GM23338 (cell line): ENCODE measurements around the gene VNN1. TPM values are rescaled to one million over a fixed set of nuclear protein-coding genes. Genes with fewer than 3 reads are reported as not detected.

ENCODE experiments used
- ATAC-seq: fragments of 200-7000 bp; cut with Tn5 transposase; 3 replicates; pipeline ENCODE4 v1.9.1; 2020
- DNase-seq: peaks from one replicate; pipeline ENCODE4 v3.0.0-alpha.2; 2015; ENCODE audit warnings: low spot score
- H2AFZ ChIP-seq: fragments of 200-600 bp; sonication (generic); 2 replicates; pipeline ENCODE4 v1.8.0; 2016; ENCODE audit warnings: antibody characterized with exemption, mild to moderate bottlenecking, moderate library complexity
- H3F3A ChIP-seq: fragments of 200-600 bp; sonication (generic); replicated peaks from 2 replicates; pipeline ENCODE4 v1.8.0; 2017; ENCODE audit warnings: antibody characterized with exemption, mixed run types, low read depth
- H3K27ac ChIP-seq: fragments of 200-600 bp; sonication (generic); 2 replicates; pipeline ENCODE4 v1.6.1; 2016; ENCODE audit warnings: low read depth
- H3K27me3 ChIP-seq: fragments of 200-600 bp; sonication (generic); 2 replicates; pipeline ENCODE4 v1.8.0; 2016; ENCODE audit warnings: mild to moderate bottlenecking, mixed run types, moderate library complexity; ENCODE audit not compliant: insufficient read depth
- H3K36me3 ChIP-seq: fragments of 200-600 bp; sonication (generic); 2 replicates; pipeline ENCODE4 v1.8.0; 2016; ENCODE audit warnings: mild to moderate bottlenecking; ENCODE audit not compliant: insufficient read depth
- H3K4me1 ChIP-seq: fragments of 200-600 bp; sonication (generic); 2 replicates; pipeline ENCODE4 v1.8.0; 2016; ENCODE audit warnings: mild to moderate bottlenecking, moderate library complexity; ENCODE audit not compliant: insufficient read depth
- H3K4me2 ChIP-seq: fragments of 200-600 bp; sonication (generic); 2 replicates; pipeline ENCODE4 v1.7.1; 2017; ENCODE audit warnings: mixed run types
- H3K4me3 ChIP-seq: fragments of 200-600 bp; sonication (generic); 2 replicates; pipeline ENCODE4 v1.6.1; 2016; ENCODE audit warnings: mixed run types
- H3K79me2 ChIP-seq: fragments of 200-600 bp; sonication (generic); replicated peaks from 2 replicates; pipeline ENCODE4 v1.8.0; 2017; ENCODE audit warnings: mild to moderate bottlenecking; ENCODE audit not compliant: insufficient read depth
- H3K9me2 ChIP-seq: fragments of 200-600 bp; sonication (generic); 2 replicates; pipeline ENCODE4 v1.8.0; 2017; ENCODE audit not compliant: insufficient read depth
- H4K20me1 ChIP-seq: fragments of 200-600 bp; sonication (generic); replicated peaks from 2 replicates; pipeline ENCODE4 v1.8.0; 2017; ENCODE audit warnings: mild to moderate bottlenecking; ENCODE audit not compliant: insufficient read depth
- H3K27ac Mint-ChIP-seq: 2 replicates; pipeline ENCODE4 v1.8.0; 2020; ENCODE audit warnings: inconsistent platforms, mild to moderate bottlenecking, moderate library complexity, mixed read lengths
- H3K27me3 Mint-ChIP-seq: 3 replicates; pipeline ENCODE4 v1.8.0; 2022; ENCODE audit warnings: low read depth, mild to moderate bottlenecking, moderate library complexity, mixed read lengths, inconsistent platforms; ENCODE audit not compliant: insufficient read depth, poor library complexity
- H3K36me3 Mint-ChIP-seq: 3 replicates; pipeline ENCODE4 v1.8.0; 2021; ENCODE audit warnings: low read depth, mild to moderate bottlenecking, inconsistent platforms, moderate library complexity, mixed read lengths
- H3K4me1 Mint-ChIP-seq: 3 replicates; pipeline ENCODE4 v1.8.0; 2020; ENCODE audit warnings: mild to moderate bottlenecking, inconsistent platforms, mixed read lengths
- H3K4me3 Mint-ChIP-seq: 3 replicates; pipeline ENCODE4 v1.8.0; 2021; ENCODE audit warnings: moderate library complexity, mild to moderate bottlenecking, inconsistent platforms, mixed read lengths
- H3K9me3 Mint-ChIP-seq: 3 replicates; pipeline ENCODE4 v1.8.0; 2020; ENCODE audit warnings: moderate library complexity, mild to moderate bottlenecking, inconsistent platforms, mixed read lengths
- CREB1 ChIP-seq: fragments of 250-450 bp; sonication (Bioruptor Pico); IDR thresholded peaks from 2 replicates; pipeline ENCODE4 v1.5.0; 2020; ENCODE audit warnings: low read depth, mild to moderate bottlenecking, moderate library complexity
- CTCF ChIP-seq, 2 experiments: fragments of 200-600 bp in 1 of 2; sonication (generic) in 1 of 2; conservative IDR thresholded peaks; 2 replicates each; pipeline versions ENCODE4 v1.5.1 to v1.6.1; 2016 to 2017; ENCODE audit warnings: antibody characterized with exemption in 2 of 2, low read depth in 2 of 2, mild to moderate bottlenecking in 2 of 2, moderate library complexity in 1 of 2
- EZH2 ChIP-seq: fragments of 200-600 bp; sonication (generic); IDR thresholded peaks from one replicate; pipeline ENCODE4 v1.8.0; 2017; ENCODE audit warnings: antibody characterized with exemption, mild to moderate bottlenecking, low read depth; ENCODE audit not compliant: unreplicated experiment
- EZH2phosphoT487 ChIP-seq: fragments of 200-600 bp; sonication (generic); IDR thresholded peaks from one replicate; pipeline ENCODE4 v1.8.1; 2018; ENCODE audit warnings: antibody characterized with exemption; ENCODE audit not compliant: unreplicated experiment
- JUNB ChIP-seq: IDR thresholded peaks from one replicate; pipeline ENCODE4 v1.6.1; 2016; ENCODE audit warnings: antibody characterized with exemption; ENCODE audit not compliant: unreplicated experiment
- NANOG ChIP-seq: IDR thresholded peaks from 2 replicates; pipeline ENCODE4 v1.6.1; 2016; ENCODE audit warnings: antibody characterized with exemption, borderline replicate concordance
- STAT1 ChIP-seq: IDR thresholded peaks from one replicate; pipeline ENCODE4 v1.6.1; 2016; ENCODE audit warnings: antibody characterized with exemption; ENCODE audit not compliant: unreplicated experiment
- ZNF114 ChIP-seq: fragments of 250-450 bp; sonication (Bioruptor Pico); IDR thresholded peaks from 2 replicates; pipeline ENCODE4 v1.5.0; 2020; ENCODE audit warnings: mild to moderate bottlenecking, moderate library complexity
- ZNF462 ChIP-seq: fragments of 250-450 bp; sonication (Bioruptor Pico); IDR thresholded peaks from 2 replicates; pipeline ENCODE4 v1.5.0; 2020; ENCODE audit warnings: mild to moderate bottlenecking, moderate library complexity
- polyA plus RNA-seq: library from polyadenylated mRNA; unstranded; fragments of >200 nt; fragmentation: Nextera tagmentation; extraction: Ambion mirVana; gene quantifications from 2 replicates; pipeline ENCODE4 v1.2.1, GENCODE V29; 2016
- total RNA-seq: library from RNA; depleted of rRNA; stranded (reverse); fragments of >200 nt; shearing (Covaris generic); gene quantifications from 2 replicates; pipeline ENCODE4 v1.2.3, GENCODE V29; 2014

The VNN1 gene
- total and polyA plus RNA-seq, 2 experiments from 2014 or later, result not detected

GRCh38 chr6:132685009-132685408 lies 28.8 kb downstream of the VNN1 start:
- TF ChIP-seq ZNF114 (CRISPR knock-in tag) (no peak), NANOG (no peak), CREB1 (CRISPR knock-in tag) (no peak), JUNB (no peak)
- Histone ChIP-seq H4K20me1 (no peaks in the 10 kb centered on the region), H3K27ac (no peak overlapping the region), H3K27me3 (no peaks in the 10 kb centered on the region), H3F3A (no peaks in the 10 kb centered on the region), H3K9me2 (peaks cover 6% of the 10 kb centered on the region), H3K4me1 (0 out of 2 replicates have a peak, but pooled peaks cover 5% of the 10 kb centered on the region), H3K4me2 (no peak overlapping the region), H3K79me2 (no peaks in the 10 kb centered on the region), H2AFZ (no peak overlapping the region), H3K4me3 (no peak overlapping the region), H3K36me3 (no peaks in the 10 kb centered on the region)
- Mint-ChIP-seq H3K27ac (no peak overlapping the region), H3K4me1 (peaks cover 8% of the 10 kb centered on the region), H3K36me3 (no peaks in the 10 kb centered on the region), H3K4me3 (no peak overlapping the region), H3K9me3 (no peaks in the 10 kb centered on the region), H3K27me3 (peaks cover 3% of the 10 kb centered on the region)
- no peak for DNase-seq
- no peak for ATAC-seq

GRCh38 chr6:132684272-132684671 lies 29.6 kb downstream of the VNN1 start:
- DNase-seq (no peak), ATAC-seq (no peak)
- no peaks in the 10 kb centered on the region for H3K27me3 ChIP-seq
- no peak overlapping the region for H3K4me3 ChIP-seq
- 0 out of 2 replicates have a peak, but pooled peaks cover 5% of the 10 kb centered on the region for H3K4me1 ChIP-seq
- no peak for TF ChIP-seq EZH2
- no peaks in the 10 kb centered on the region for H3K36me3 ChIP-seq
- H3K79me2 ChIP-seq, result no peaks in the 10 kb centered on the region
- peaks cover 6% of the 10 kb centered on the region for H3K9me2 ChIP-seq
- peaks cover 3% of the 10 kb centered on the region for H3K27me3 Mint-ChIP-seq
- no peak overlapping the region for H3K4me3 Mint-ChIP-seq
- no peak overlapping the region for H3K4me2 ChIP-seq
- H4K20me1 ChIP-seq, result no peaks in the 10 kb centered on the region
- H2AFZ ChIP-seq, result no peak overlapping the region
- no peaks in the 10 kb centered on the region for H3K9me3 Mint-ChIP-seq
- H3F3A ChIP-seq, result no peaks in the 10 kb centered on the region
- H3K27ac Mint-ChIP-seq, result peak overlapping the region; percentile 24; the same call in 1 of the 2 replicates
- H3K36me3 Mint-ChIP-seq, result no peaks in the 10 kb centered on the region
- peaks cover 8% of the 10 kb centered on the region for H3K4me1 Mint-ChIP-seq
- H3K27ac ChIP-seq, result no peak overlapping the region

GRCh38 chr6:132683543-132683942 lies 30.3 kb downstream of the VNN1 start:
- Histone ChIP-seq H4K20me1 (no peaks in the 10 kb centered on the region), H3K4me3 (no peak overlapping the region), H3K4me2 (no peak overlapping the region), H3K27me3 (no peaks in the 10 kb centered on the region), H3K4me1 (0 out of 2 replicates have a peak, but pooled peaks cover 5% of the 10 kb centered on the region), H3K27ac (no peak overlapping the region), H2AFZ (peak overlapping the region; percentile 61; the same call in 1 of the 2 replicates), H3F3A (no peaks in the 10 kb centered on the region), H3K36me3 (no peaks in the 10 kb centered on the region), H3K9me2 (peaks cover 6% of the 10 kb centered on the region), H3K79me2 (no peaks in the 10 kb centered on the region)
- Mint-ChIP-seq H3K36me3 (no peaks in the 10 kb centered on the region), H3K9me3 (no peaks in the 10 kb centered on the region), H3K4me1 (peaks cover 8% of the 10 kb centered on the region), H3K4me3 (no peak overlapping the region), H3K27me3 (peaks cover 3% of the 10 kb centered on the region), H3K27ac (no peak overlapping the region; the same call in 1 of the 2 replicates)
- TF ChIP-seq ZNF462 (CRISPR knock-in tag) (no peak), EZH2 (no peak), EZH2phosphoT487 (no peak), CTCF (conservative IDR thresholded peaks at IDR 0.05; ENCODE audit: low read depth in 2 of 2) (no peak), CREB1 (CRISPR knock-in tag) (no peak), STAT1 (no peak)
- DNase-seq, result no peak
- ATAC-seq, result no peak
